Spleen (tissue), 11 donors: Measurements from ENCODE around the gene SOST. TPM values are rescaled to one million over a fixed set of nuclear protein-coding genes. Genes with fewer than 3 reads are reported as not detected.

Experiments used
- DNase-seq: peaks from one replicate; pipeline ENCODE4 v3.0.0-alpha.2; 2020
- H3K27ac ChIP-seq, 8 donors: fragments of 200-600 bp; sonication (generic) in 7 of 8; 1 replicate in 4 of 8; 2 replicates in 4 of 8; pipeline versions ENCODE4 v1.5.0 to v1.8.0; 2016 to 2021; ENCODE audit warnings: inconsistent platforms in 4 of 8, mild to moderate bottlenecking in 4 of 8, moderate library complexity in 1 of 8
- H3K27me3 ChIP-seq, 7 donors: fragments of 200-600 bp; sonication (generic) in 6 of 7; replicated peaks in 1 of 7; 1 replicate in 4 of 7; 2 replicates in 3 of 7; pipeline versions ENCODE4 v1.5.0 to v1.8.0; 2016 to 2021; ENCODE audit warnings: inconsistent platforms in 3 of 7, mild to moderate bottlenecking in 1 of 7
- H3K36me3 ChIP-seq, 6 donors: fragments of 200-600 bp; sonication (generic) in 5 of 6; 1 replicate in 4 of 6; 2 replicates in 2 of 6; pipeline versions ENCODE4 v1.5.0 to v1.8.0; 2016 to 2021; ENCODE audit warnings: inconsistent platforms in 2 of 6
- H3K4me1 ChIP-seq, 6 donors: fragments of 200-600 bp; sonication (generic) in 5 of 6; 1 replicate in 3 of 6; 2 replicates in 3 of 6; pipeline versions ENCODE4 v1.5.0 to v1.8.0; 2016 to 2021; ENCODE audit warnings: inconsistent platforms in 3 of 6
- H3K4me3 ChIP-seq, 8 donors: fragments of 200-600 bp; sonication (generic) in 7 of 8; 1 replicate in 4 of 8; 2 replicates in 4 of 8; pipeline versions ENCODE4 v1.5.0 to v1.8.0; 2016 to 2021; ENCODE audit warnings: inconsistent platforms in 4 of 8, mild to moderate bottlenecking in 4 of 8, moderate library complexity in 2 of 8
- H3K9me3 ChIP-seq, 8 donors: fragments of 200-600 bp; sonication (generic) in 7 of 8; 1 replicate in 4 of 8; 2 replicates in 4 of 8; pipeline versions ENCODE4 v1.5.0 to v1.8.0; 2016 to 2021; ENCODE audit warnings: inconsistent platforms in 4 of 8
- CTCF ChIP-seq, 11 experiments: fragments of 200-600 bp in 7 of 11; fragments of 450-650 bp in 4 of 11; sonication (generic) in 4 of 11; IDR thresholded peaks in 8 of 11; conservative IDR thresholded peaks in 3 of 11; 1 replicate in 7 of 11; 2 replicates in 4 of 11; pipeline versions ENCODE4 v1.4.0 to v1.8.0; 2016 to 2021; ENCODE audit warnings: antibody characterized with exemption in 11 of 11, inconsistent platforms in 4 of 11, mild to moderate bottlenecking in 1 of 11
- POLR2A ChIP-seq, 3 donors: fragments of 450-650 bp; IDR thresholded peaks; one replicate each; pipeline ENCODE4 v1.5.1; 2017; ENCODE audit warnings: antibody characterized with exemption in 3 of 3, mild to moderate bottlenecking in 1 of 3
- POLR2AphosphoS5 ChIP-seq, 3 donors: sonication (generic); formaldehyde crosslinking; IDR thresholded peaks; one replicate each; pipeline ENCODE4 v1.5.1; 2017; ENCODE audit warnings: antibody characterized with exemption in 3 of 3
- WGBS, 5 donors: extraction: QIAGEN DNeasy Blood & Tissue Kit in 3 of 5; methylation state at CpG; one replicate each; pipeline versions ENCODE4 v1.1.5 to v1.1.7; 2013 to 2018; 5-methylcytosine and 5-hydroxymethylcytosine counted together
- intact Hi-C: fragments of 100-400 bp; cut with DNase I; formaldehyde crosslinking; loops from one replicate; pipeline ENCODE4 v1.15.0; 2023; ENCODE audit warnings: low total_unique reads
- polyA plus RNA-seq, 3 donors: library from polyadenylated mRNA; stranded (reverse); fragments of 200-250 nt; gene quantifications; one replicate each; pipeline ENCODE4 v1.2.1, GENCODE V29; 2013
- total RNA-seq, 7 donors: library from RNA; depleted of rRNA in 3 of 7; stranded (reverse); fragments of >200 nt in 3 of 7; fragmentation: NEBNext Ultra II Directional in 4 of 7; extraction: Animal tissue kit (Norgen Biotek cat#: 25700) in 4 of 7; gene quantifications; one replicate each; pipeline versions ENCODE4 v1.1.0 to v1.2.1, GENCODE V29; 2016 to 2021
- donor health status: healthy with polysubstance abuse.
- donor health status: DM: no; HTN: no; CAD: no; lungs with moderate emphysema.
- donor health status: DM: no; HTN: no; CAD: no.
- donor health status: Bipolar disorder and iron deficiency.
- donor health status: healthy.
- donor health status: DM: no; HTN: no; CAD: no.
- donor health status: DM: yes; HTN: yes; CAD: no.

SOST gene
- total and polyA plus RNA-seq, 10 donors: 0.04 TPM; not detected in 9

DNA sequence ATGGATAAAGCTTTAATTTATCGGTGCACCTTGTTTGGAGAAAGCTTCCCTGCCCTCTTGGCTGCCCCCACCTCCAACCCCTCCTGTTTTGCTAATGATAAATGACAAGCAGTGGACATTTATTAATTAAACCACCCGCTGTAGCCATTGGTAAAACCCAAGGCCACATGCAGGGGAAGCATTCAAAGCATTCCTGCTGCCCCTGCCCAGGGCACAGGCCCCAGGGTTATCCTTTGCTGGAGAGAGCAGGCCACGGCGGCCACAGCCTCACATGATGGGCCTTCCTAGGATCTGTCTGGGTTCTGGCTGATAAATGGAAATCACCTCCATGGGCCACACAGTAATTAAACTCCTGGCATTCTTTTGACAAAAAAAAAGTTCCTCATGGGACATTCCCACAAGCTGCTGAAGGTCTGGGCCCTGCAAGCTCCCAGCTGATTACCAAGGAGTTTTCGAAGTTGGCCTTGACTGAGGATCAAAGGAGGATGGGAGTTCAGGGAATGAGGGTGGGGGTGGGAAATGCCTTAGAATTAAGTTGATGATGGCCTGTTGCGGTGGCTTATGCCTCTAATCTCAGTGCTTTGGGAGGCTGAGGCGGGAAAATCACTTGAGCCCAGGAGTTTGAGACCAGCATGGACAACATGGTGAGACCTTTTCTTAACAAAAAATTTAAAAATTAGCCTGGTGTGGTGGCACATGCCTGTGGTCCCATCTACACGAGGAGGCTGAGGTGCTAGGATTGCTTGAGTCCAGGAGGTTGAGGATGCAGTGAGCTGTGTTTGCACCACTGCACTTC lies 35.5 kb downstream of the SOST start:
- Histone ChIP-seq H3K27ac (no peak overlapping the region), H3K27me3 (no peaks in the 10 kb centered on the region), H3K4me3 (no peak overlapping the region), H3K4me1 (peaks cover 2 to 18% (median 11%) of the 10 kb centered on the region in 6 donors), H3K36me3 (no peaks in the 10 kb centered on the region), H3K9me3 (no peaks in the 10 kb centered on the region)
- TF ChIP-seq CTCF (IDR thresholded peaks at IDR 0.05 in 8 of 11, conservative IDR thresholded peaks at IDR 0.05 in 3 of 11) (no peak), POLR2AphosphoS5 (IDR thresholded peaks at IDR 0.05) (no peak), POLR2A (IDR thresholded peaks at IDR 0.05) (no peak)
- intact Hi-C loops: no loop called here
- no peak for DNase-seq
- WGBS, 5 donors: 71 to 89% (median 82%) methylated on average over 8 of the region's 8 CpGs

- Histone ChIP-seq H3K9me3 (no peaks in the 10 kb centered on the region), H3K27me3 (no peaks in the 10 kb centered on the region), H3K36me3 (no peaks in the 10 kb centered on the region), H3K27ac (no peak overlapping the region), H3K4me1 (peaks cover 2 to 18% (median 11%) of the 10 kb centered on the region in 6 donors), H3K4me3 (no peak overlapping the region)
- intact Hi-C loops: no loop called here
- no peak for DNase-seq
- no peak for TF ChIP-seq CTCF (IDR thresholded peaks at IDR 0.05 in 8 of 11, conservative IDR thresholded peaks at IDR 0.05 in 3 of 11)
- no peak for TF ChIP-seq POLR2A (IDR thresholded peaks at IDR 0.05)
- TF ChIP-seq POLR2AphosphoS5 (IDR thresholded peaks at IDR 0.05): no peak
- 87 to 100% (median 97%) methylated on average over 3 of the region's 3 CpGs for WGBS, 5 donors
Measured at GRCh38 chr17:43722269-43722619, 36.3 kb downstream of the SOST start.

- peak overlapping the region in 4 of 8 donors; percentile 83 to 98 (median 96) for H3K27ac ChIP-seq
- H3K9me3 ChIP-seq: no peaks in the 10 kb centered on the region
- no peaks in the 10 kb centered on the region for H3K36me3 ChIP-seq
- intact Hi-C loops: no loop called here
- peak overlapping the region in 1 of 8 donors; percentile 79 for H3K4me3 ChIP-seq
- peaks cover 2 to 18% (median 11%) of the 10 kb centered on the region in 6 donors for H3K4me1 ChIP-seq
- no peaks in the 10 kb centered on the region for H3K27me3 ChIP-seq
- no peak for DNase-seq
- no peak for TF ChIP-seq CTCF (IDR thresholded peaks at IDR 0.05 in 8 of 11, conservative IDR thresholded peaks at IDR 0.05 in 3 of 11)
- TF ChIP-seq POLR2AphosphoS5 (IDR thresholded peaks at IDR 0.05): no peak
- TF ChIP-seq POLR2A (IDR thresholded peaks at IDR 0.05): no peak
- WGBS, 5 donors: 82 to 95% (median 86%) methylated on average over 4 of the region's 4 CpGs
Measured at GRCh38 chr17:43721537-43722268, 36.9 kb downstream of the SOST start.
